ENCODE results near the gene SARDH.

SARDH gene

DNA sequence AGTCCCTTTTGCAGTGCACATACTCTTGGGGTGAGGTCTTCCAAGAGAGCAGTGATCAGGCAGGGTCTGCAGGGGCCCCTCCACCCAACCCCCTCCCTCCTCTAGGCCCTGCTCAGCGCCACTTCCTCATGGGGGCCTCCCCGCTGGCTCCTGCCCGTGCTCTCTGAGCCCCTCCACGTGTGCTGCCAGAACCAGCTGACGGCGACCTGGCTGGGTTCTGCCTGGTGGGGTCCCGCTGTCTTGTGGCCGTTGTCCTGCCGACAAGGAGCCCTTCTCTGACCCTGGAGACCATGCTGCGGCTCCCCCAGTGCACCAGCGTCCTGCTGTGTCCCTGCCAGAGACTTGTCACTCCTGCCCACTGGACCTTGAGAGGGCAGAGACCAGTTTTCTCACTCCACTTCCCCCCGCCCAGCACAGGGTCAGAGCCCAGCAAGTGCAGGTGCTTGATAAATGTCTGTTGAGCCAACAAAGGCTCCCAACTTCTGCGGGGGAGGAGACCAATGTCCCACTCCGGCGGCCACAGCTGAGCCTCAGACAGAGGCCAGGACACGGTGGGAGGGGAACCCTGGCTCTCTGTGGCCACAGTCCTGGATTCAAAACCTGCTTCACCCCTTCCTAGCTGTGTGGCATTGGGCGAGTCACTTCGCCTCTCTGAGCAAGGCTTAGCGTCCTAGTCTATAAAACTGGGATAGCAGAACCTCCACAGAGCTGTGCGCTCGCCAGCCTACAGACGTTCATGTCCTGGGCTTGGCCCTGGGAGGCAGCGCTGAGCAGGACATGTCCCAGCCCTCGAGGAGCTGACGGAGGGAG is 24.8 kb downstream of the SARDH start:
- DNase-seq, result no peak

- no peak for DNase-seq
Observed at GRCh38 chr9:133712221-133713100, 25.7 kb downstream of the SARDH start.

DNA sequence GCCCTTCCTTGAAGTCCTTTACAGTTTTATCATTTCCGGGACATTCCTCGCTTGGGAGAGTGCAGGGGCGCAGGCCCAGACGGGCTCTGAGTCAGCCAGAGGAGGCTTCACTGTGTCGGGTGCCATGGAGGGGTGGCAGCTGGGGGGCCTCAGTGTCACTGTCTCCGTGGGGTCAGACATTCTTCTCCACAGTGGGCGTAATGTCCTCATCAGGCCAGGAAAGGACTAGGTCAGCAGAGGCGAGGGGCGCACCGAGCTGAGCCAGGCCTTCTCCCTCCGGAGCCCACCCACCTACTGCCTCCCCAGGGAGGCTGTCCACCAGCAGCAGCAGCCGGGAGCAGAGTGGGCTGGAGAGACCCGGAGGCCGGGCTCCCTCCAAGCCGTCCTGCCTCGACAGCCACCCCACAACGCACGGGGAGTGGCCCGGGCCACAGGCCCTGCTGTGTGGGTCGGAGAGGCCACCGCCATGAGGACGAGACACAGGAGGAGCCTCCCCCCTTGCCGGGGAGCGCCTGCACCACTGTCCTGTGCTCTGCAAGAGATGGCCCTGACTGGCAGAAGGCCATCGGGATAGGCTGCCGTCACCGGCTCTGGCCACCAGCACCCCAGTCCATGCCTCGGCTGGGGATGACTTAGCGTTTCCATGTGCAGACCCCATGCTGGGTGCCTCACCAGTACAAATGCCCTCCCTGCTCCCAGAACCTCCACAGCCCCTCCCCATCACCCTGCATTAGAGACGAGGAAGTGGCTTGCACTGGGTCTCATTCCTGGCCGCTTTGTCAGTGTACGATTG is 26.5 kb downstream of the SARDH start:
- DNase-seq, result no peak

DNA sequence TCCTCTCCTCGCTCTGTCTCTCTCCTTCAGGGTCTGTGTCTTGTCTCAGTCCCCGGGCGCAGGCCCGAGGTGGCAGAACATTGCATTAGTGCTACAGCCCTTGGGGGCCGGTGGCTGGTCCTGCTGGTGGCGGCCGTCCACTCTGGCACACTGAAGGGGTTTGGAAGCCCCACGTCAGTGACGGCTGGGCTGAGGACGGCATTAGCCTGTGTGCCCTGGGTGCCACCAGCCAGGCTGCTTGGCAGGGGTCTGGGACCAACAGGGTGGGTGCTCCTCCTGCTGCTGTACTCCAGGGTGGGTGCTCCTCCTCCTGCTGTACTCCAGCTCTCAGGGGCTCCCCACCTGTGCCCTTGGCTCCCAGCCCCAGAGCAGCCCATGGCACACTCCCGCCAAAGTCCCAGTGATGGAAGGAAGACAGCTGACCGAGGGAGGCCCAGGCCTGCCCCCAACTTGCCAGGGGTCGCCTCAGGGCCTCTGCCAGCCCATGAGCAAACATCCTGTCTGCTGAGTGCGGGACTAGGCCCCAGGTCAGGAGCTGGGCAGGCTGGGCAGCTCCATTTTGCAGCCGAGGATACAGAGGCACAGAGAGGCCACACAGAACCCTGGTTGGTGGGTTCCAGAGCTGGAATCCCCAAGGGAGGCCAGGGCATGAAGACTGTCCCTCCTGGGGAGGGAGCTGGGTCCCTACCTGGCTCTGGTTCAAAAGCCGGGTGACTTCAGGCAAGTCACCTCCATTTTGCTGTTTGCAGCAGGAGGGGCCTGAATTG is 27.3 kb downstream of the SARDH start:
- no peak for DNase-seq

DNA sequence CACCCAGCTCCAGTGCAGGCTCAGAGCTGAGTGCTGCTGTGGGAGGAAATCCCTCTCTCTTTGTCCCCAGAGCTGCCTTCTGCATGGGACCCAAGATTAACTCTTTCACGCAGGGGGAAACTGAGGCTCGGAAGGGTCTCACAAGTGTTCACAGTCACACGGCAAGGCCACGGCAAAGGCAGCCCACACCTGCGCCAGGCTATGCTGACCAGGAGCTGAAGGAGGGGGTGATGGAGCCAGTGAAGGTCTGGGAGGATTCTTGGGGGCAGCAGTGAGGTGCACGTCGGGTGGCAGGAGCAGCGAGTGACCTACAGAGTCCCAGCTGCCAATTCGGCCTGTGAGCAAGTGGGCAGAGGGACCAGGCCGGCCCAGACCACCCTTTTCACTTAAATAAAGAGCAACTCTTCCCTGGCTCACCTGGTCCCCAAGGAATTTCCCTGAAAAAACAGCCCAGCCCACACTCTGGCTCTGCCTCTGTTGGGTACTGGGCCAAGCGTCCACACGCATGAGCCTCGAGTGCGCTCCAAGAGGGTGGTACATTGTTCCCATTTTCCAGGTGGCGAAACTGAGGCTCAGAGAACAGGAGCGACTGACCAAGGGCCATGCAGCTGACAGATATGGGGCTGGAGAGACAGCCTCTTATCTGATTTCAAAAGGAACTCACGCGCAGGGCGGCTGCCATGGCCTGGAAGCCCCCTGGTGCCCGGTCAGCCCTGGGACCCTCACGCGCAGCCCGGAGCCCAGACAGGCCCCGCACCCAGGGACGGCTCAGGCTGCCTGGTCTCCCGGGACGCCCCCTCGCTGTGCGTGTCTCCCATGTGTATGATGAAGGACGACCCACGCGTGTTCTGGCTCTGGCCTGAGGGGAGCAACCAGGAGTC is 28.2 kb downstream of the SARDH start:
- no peak for DNase-seq

GRCh38 chr9:133709015-133709611 is 29.0 kb downstream of the SARDH start:
- DNase-seq, result peak; percentile 54 to 82

DNA sequence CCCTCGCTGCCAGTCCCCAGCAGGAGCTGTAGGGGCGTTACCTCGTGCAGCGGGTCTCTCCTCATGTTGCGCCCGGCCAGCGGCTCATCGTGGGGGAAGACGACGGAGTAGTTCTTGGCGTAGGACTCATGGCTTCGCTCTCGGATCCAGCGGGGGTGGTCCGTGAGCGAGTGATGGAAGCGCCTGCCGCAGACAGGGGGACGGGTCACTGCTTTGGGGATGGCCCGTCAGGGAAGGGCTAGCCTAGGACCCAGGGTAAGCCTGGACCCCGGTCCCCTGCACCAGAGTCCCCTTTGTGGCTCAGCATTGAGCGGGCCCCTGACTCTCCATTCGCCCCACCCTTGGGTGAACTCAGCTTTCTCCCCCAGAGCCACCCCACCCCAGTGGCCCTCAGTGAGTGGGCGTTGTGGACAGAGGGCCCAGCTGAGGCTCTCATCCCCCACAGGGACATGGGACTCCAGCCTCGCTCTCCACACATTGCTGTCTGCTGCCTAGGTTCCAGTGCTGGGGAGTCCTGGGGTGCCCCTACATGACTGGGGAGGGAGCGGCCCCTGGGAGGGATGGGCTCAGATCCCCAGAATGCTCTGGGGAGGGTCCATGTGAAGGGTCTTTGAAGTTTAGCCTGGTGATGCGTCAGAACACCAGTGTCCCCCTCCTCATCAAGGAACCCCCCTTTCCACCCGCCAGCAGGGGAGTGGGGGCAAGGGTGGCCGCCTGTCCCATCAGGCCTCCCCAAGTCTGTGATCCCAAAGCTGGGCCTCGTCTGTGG is 29.7 kb downstream of the SARDH start:
- DNase-seq, result no peak

DNA sequence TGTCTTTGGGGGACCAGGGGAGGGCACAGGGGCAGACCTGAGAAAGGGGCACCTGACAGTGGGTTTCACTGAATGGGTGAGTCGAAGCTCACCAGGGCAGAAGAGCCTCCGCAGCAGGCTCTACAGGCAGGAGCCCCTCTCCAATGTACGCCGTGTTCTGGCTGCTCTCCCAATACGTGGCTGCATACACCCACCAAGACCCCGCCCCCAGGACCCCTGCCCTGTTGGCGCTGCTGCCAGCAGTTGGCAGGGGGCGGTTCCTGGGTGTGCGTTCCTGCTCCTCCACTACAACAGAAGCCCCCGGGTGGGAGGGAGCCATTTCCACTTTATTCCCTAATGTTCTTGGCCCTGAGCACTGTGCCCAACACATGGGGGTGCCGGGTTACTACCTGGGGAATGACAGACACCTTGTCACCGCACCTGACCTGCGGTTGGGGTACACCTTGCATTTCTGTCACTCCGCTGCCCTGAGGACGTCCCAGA is 30.3 kb downstream of the SARDH start:
- DNase-seq, result no peak

- peak in 1 of 2 experiments; percentile 20 for DNase-seq
Observed at GRCh38 chr9:133707065-133707762, 30.9 kb downstream of the SARDH start.

DNA sequence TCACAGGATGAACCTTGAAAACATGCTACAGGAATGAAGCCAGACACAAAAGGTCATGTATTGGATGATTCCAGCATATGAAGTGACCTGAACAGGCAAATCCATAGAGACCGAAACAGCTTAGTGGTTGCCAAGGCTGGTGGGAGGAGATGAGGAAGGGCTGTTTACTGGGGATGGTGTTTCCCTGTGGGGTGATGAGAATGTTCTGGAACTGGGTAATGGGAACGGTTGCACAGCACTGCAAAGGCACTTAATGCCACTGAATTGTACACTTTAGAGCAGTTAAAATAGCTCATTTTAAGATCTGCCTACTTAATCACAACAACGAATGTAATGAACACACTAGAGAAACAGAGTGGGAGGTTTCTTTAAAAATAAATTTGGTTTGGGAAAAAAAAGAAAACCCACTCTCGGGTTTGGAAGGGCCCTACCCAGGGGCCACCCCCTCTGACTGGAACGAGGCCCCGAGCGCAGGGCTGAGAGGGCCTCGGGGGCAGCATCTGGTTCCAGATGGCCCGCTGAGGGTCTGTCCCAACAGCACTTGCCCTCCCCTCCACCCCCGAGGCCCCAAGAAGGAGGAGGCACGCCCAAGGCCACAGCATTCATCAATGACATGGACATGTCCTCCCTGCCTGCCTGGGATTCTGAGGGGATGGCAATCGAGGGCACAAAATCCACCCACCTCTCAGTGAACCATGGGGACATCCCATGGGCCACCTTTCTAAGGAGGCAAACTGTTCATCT is 31.7 kb downstream of the SARDH start:
- no peak for DNase-seq

DNA sequence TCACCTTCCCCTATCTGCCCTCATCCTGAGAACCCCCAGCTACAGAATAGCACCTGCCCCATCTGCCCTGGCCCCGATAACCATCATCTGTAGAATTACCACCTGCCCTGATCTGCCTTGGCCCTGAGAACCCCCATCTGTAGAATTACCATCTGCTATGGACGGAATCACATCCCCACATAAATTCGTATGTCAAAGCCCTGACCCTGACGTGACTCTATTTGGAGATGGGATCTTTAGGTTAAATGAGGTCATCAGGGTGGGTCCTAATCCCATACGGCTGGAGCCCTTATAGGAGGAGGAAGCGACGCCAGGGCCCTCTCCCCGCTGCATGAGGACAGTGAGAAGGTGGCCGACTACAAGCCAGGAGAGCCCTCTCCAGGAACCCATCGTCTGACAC is 32.6 kb downstream of the SARDH start:
- DNase-seq, result no peak

GRCh38 chr9:133704711-133705181 is 33.4 kb downstream of the SARDH start:
- no peak for DNase-seq

GRCh38 chr9:133703591-133704399 is 34.4 kb downstream of the SARDH start:
- no peak for DNase-seq

GRCh38 chr9:133702798-133703590 is 35.2 kb downstream of the SARDH start:
- peak in 1 of 2 experiments; percentile 23 for DNase-seq

DNA sequence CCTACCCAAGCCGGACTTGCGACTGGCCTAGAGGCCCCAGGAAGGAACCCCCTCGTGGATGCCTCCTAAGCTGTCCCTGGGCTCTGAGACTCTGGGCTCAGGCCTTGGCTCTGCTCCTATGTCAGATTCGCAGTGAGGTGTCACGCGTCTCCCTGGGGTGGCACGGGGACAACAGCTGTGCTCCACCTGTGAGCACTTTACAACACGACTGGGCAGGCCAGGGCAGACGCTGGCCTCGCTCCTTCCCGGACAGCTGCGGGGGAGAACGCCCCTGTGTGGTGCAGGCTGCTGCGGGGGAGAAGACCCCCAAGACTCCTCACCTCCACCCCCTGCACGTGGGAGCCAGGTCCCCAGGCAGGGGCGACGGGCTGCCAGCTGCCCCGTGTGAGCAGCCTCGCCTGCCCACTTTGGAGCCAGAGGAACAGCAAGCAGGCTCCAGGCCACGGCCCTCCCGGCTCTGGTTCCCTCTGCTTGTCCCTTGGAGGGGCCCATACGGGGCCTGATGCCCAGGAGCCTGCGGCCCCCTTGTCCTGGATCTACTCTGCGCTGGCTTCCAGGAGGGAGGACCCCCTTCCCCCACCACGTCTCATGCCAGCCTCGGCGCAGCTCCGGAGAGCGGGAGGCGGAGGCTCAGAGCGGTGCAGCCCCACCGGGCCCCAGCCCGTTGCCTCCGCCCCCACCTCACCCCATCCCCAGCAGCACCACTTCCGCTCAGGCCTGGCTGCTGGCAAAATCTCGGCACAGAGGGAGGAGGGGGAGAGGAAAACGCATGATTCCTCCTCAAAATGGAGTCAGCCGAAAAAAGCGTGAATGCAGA is 36.0 kb downstream of the SARDH start:
- DNase-seq, result peak; percentile 65 to 70

Data from stimulated activated CD4-positive, alpha-beta T cell treated with anti-CD3 and anti-CD28 coated beads, Interleukin-4, amount 100 ng/mL, for 4 hours (primary cell).